Stimulated activated CD8-positive, alpha-beta memory T cell treated with anti-CD3 and anti-CD28 coated beads, Interleukin-7, amount 100 ng/mL, for 48 hours (primary cell): ENCODE results near the gene TARS2.

ENCODE experiments used
- DNase-seq, 2 donors: peaks; one replicate each; pipeline ENCODE4 v3.0.0-alpha.2; 2020; ENCODE audit warnings: low read depth in 1 of 2; ENCODE audit errors: extremely low read depth in 1 of 2

Gene TARS2

GRCh38 chr1:150555198-150555970 lies 68.2 kb downstream of the TARS2 start:
- DNase-seq: no peak

DNA sequence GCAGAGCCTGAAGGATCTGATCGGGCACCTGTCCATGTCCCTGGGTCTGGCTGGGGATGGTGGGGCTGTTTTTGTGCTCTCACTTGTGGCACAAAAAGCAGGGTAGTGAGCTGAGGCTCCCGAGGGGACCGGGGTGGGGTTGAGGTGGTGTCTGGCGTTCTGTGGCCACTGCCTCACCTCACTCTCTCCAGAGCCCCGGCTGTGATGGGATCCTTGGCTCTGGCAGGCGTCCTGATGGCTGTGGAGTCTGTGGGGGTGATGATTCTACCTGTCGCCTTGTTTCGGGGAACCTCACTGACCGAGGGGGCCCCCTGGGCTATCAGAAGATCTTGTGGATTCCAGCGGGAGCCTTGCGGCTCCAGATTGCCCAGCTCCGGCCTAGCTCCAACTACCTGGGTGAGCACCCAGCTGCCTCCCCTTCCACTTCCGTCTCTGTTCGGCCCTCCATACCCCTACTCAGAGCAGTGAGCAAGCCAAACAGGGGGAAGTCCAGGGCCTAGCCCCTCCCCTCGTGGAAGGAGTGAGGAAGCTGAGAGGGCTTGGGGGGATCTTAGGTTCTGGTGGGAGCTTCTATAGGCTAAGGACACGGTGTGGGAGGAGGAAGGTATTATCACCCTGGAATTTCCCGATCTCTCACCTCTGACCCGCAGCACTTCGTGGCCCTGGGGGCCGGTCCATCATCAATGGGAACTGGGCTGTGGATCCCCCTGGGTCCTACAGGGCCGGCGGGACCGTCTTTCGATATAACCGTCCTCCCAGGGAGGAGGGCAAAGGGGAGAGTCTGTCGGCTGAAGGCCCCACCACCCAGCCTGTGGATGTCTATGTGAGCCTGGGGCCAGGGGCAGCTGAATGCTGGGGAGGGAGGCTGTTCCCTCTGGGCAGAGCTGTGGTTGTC lies 69.0 kb downstream of the TARS2 start:
- DNase-seq: no peak

DNA sequence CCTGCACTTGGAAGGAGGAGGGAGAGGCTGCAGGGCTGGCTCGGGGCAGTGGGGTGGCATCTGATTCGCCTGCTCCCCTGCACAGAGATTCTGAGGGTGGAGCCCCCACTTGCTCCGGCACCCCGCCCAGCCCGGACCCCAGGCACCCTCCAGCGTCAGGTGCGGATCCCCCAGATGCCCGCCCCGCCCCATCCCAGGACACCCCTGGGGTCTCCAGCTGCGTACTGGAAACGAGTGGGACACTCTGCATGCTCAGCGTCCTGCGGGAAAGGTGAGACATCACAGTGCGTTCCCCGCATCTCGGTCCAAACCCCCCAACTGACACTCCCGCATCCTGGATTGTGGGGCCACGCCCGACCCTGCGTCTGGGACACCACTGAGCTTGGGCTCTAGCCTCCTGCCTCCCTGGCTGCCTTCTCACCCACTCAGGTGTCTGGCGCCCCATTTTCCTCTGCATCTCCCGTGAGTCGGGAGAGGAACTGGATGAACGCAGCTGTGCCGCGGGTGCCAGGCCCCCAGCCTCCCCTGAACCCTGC lies 69.9 kb downstream of the TARS2 start:
- no peak for DNase-seq
